IMR-90 (cell line): ENCODE results near the gene KMT2B. TPM values are rescaled to one million over a fixed set of nuclear protein-coding genes. Genes with fewer than 3 reads are reported as not detected.

Source experiments
- ATAC-seq: fragments of 200-7000 bp; cut with Tn5 transposase; 2 replicates; pipeline ENCODE4 v1.9.1; 2020; ENCODE audit warnings: low read depth, mild to moderate bottlenecking, moderate library complexity
- BruUV-seq: library from RNA; stranded (reverse); fragments of 400-500 nt; replicated peaks from 2 replicates; lab custom pipeline; 2021; lab: Mats Ljungman, UMichigan
- CTCF ChIA-PET: fragments of 300-600 bp; formaldehyde crosslinking; extraction: SDS; loops from one replicate; lab custom pipeline; 2021; ENCODE audit warnings: antibody characterized with exemption; lab: Yijun Ruan, JAX
- POLR2A ChIA-PET: fragments of 300-600 bp; sonication (Branson Sonifier 250); formaldehyde crosslinking; loops from one replicate; lab custom pipeline; 2022; ENCODE audit warnings: antibody characterized with exemption; ENCODE audit not compliant: unreplicated experiment; lab: Charles Lee
- DNase-seq: peaks from one replicate; pipeline ENCODE4 v3.0.0; 2013
- H2AFZ ChIP-seq: replicated peaks from 2 replicates; pipeline ENCODE3; 2013; ENCODE audit warnings: low read length, mild to moderate bottlenecking; ENCODE audit not compliant: poor library complexity
- H2AK5ac ChIP-seq: 2 replicates; pipeline ENCODE4 v1.6.1; 2013; ENCODE audit warnings: low read depth, low read length, inconsistent platforms
- H2AK9ac ChIP-seq: replicated peaks from 2 replicates; pipeline ENCODE3; 2013; ENCODE audit warnings: mild to moderate bottlenecking, low read depth, low read length, moderate library complexity; ENCODE audit not compliant: poor library complexity
- H2BK120ac ChIP-seq: 2 replicates; pipeline ENCODE4 v1.6.1; 2013; ENCODE audit warnings: low read depth, low read length, inconsistent platforms
- H2BK15ac ChIP-seq: 3 replicates; pipeline ENCODE4 v1.6.1; 2013; ENCODE audit warnings: low read depth, low read length, inconsistent platforms
- H2BK20ac ChIP-seq: 2 replicates; pipeline ENCODE4 v1.6.1; 2013; ENCODE audit warnings: low read depth, mild to moderate bottlenecking, inconsistent platforms, low read length, moderate library complexity
- H2BK5ac ChIP-seq: 2 replicates; pipeline ENCODE4 v1.6.1; 2013; ENCODE audit warnings: mild to moderate bottlenecking, low read depth, low read length, inconsistent platforms; ENCODE audit not compliant: poor library complexity, severe bottlenecking
- H3K14ac ChIP-seq: replicated peaks from 2 replicates; pipeline ENCODE4 v1.6.1; 2013; ENCODE audit warnings: low read depth, low read length, inconsistent platforms
- H3K18ac ChIP-seq: 2 replicates; pipeline ENCODE4 v1.6.1; 2013; ENCODE audit warnings: low read depth, low read length, control low read depth
- H3K23ac ChIP-seq: 2 replicates; pipeline ENCODE4 v1.6.1; 2013; ENCODE audit warnings: low read depth, low read length, inconsistent platforms
- H3K27ac ChIP-seq: 2 replicates; pipeline ENCODE4 v1.5.1; 2013; ENCODE audit warnings: mild to moderate bottlenecking, control low read depth, low read length; ENCODE audit not compliant: insufficient read depth
- H3K27me3 ChIP-seq: 2 replicates; pipeline ENCODE4 v1.6.1; 2013; ENCODE audit warnings: low read length; ENCODE audit not compliant: control insufficient read depth, insufficient read depth
- H3K36me3 ChIP-seq: 2 replicates; pipeline ENCODE4 v1.6.1; 2013; ENCODE audit warnings: low read length, mixed read lengths; ENCODE audit not compliant: control insufficient read depth, insufficient read depth
- H3K4ac ChIP-seq: 2 replicates; pipeline ENCODE4 v1.6.1; 2013; ENCODE audit warnings: low read depth, low read length, inconsistent platforms
- H3K4me1 ChIP-seq: 2 replicates; pipeline ENCODE4 v1.6.1; 2013; ENCODE audit warnings: low read length, mixed read lengths; ENCODE audit not compliant: control insufficient read depth, insufficient read depth
- H3K4me2 ChIP-seq: 2 replicates; pipeline ENCODE4 v1.6.1; 2013; ENCODE audit warnings: low read depth, mild to moderate bottlenecking, control low read depth, low read length, moderate library complexity
- H3K4me3 ChIP-seq: 2 replicates; pipeline ENCODE4 v1.5.1; 2013; ENCODE audit warnings: low read depth, mild to moderate bottlenecking, control low read depth, low read length, moderate library complexity; ENCODE audit not compliant: insufficient read depth
- H3K56ac ChIP-seq: 2 replicates; pipeline ENCODE4 v1.6.1; 2013; ENCODE audit warnings: low read length, inconsistent platforms; ENCODE audit not compliant: insufficient read depth; ENCODE audit errors: extremely low read depth
- H3K79me1 ChIP-seq, 2 experiments: 2 replicates each; pipeline ENCODE4 v1.6.1; 2013; ENCODE audit warnings: low read length in 2 of 2, inconsistent platforms in 1 of 2, low read depth in 1 of 2
- H3K9ac ChIP-seq: 2 replicates; pipeline ENCODE4 v1.6.1; 2013; ENCODE audit warnings: low read depth, low read length, control low read depth
- H3K9me1 ChIP-seq: 2 replicates; pipeline ENCODE4 v1.6.1; 2013; ENCODE audit warnings: low read length, inconsistent platforms; ENCODE audit not compliant: insufficient read depth
- H3K9me3 ChIP-seq: 2 replicates; pipeline ENCODE4 v1.6.1; 2013; ENCODE audit warnings: low read length; ENCODE audit not compliant: control insufficient read depth, insufficient read depth
- H4K20me1 ChIP-seq: 2 replicates; pipeline ENCODE4 v1.6.1; 2013; ENCODE audit warnings: low read length, inconsistent platforms; ENCODE audit not compliant: insufficient read depth
- H4K5ac ChIP-seq: 2 replicates; pipeline ENCODE4 v1.6.1; 2013; ENCODE audit warnings: mild to moderate bottlenecking, low read depth, low read length, control low read depth
- H4K8ac ChIP-seq, 2 experiments: 2 replicates each; pipeline ENCODE4 v1.6.1; 2013; ENCODE audit warnings: low read depth in 2 of 2, low read length in 2 of 2, control low read depth in 1 of 2, inconsistent platforms in 1 of 2
- H4K91ac ChIP-seq: 2 replicates; pipeline ENCODE4 v1.6.1; 2013; ENCODE audit warnings: low read depth, low read length, inconsistent platforms; ENCODE audit not compliant: insufficient read depth
- ELK1 ChIP-seq: fragments of 150-350 bp; IDR thresholded peaks from 2 replicates; pipeline ENCODE4 v1.6.1; 2016; ENCODE audit warnings: low read depth, mild to moderate bottlenecking, low read length, moderate library complexity, borderline replicate concordance
- MXI1 ChIP-seq: IDR thresholded peaks from 2 replicates; pipeline ENCODE4 v1.6.1; 2012; ENCODE audit warnings: low read depth, mild to moderate bottlenecking, low read length, moderate library complexity, borderline replicate concordance
- NFE2L2 ChIP-seq: fragments of 150-350 bp; IDR thresholded peaks from 2 replicates; pipeline ENCODE4 v1.6.1; 2016; ENCODE audit warnings: low read depth, mild to moderate bottlenecking, low read length
- RFX5 ChIP-seq: IDR thresholded peaks from 2 replicates; pipeline ENCODE4 v1.8.0; 2012; ENCODE audit warnings: low read depth, mild to moderate bottlenecking, low read length, moderate library complexity
- WGBS, 2 experiments: methylation state at CpG; one replicate each; pipeline versions ENCODE4 v1.1.5 to v1.1.7; 2013; ENCODE audit warnings: missing lambda C conversion rate in 2 of 2; ENCODE audit not compliant: insufficient read length in 1 of 2; ENCODE audit errors: extremely low coverage in 2 of 2; 5-methylcytosine and 5-hydroxymethylcytosine counted together
- dilution Hi-C: fragments of 300-500 bp; cut with HindIII; formaldehyde crosslinking; loops from one replicate; pipeline ENCODE4 v1.14.3; 2018; ENCODE audit warnings: low sequenced_read_pairs; ENCODE audit not compliant: unreplicated experiment
- in situ Hi-C: fragments of 300-500 bp; cut with MboI; formaldehyde crosslinking; loops from 3 replicates; pipeline ENCODE4 v1.14.3; 2019; ENCODE audit warnings: low sequenced_read_pairs, inconsistent platforms, mixed read lengths
- intact Hi-C: fragments of 100-400 bp; cut with micrococcal nuclease; formaldehyde crosslinking; loops from 2 replicates; pipeline ENCODE4 v1.10.0; 2022
- polyA plus RNA-seq, 3 experiments: library from polyadenylated mRNA; depleted of rRNA; stranded (reverse); fragments of >200 nt; gene quantifications; 2 replicates each; pipeline ENCODE4 v1.2.3, GENCODE V29; 2012; ENCODE audit warnings: low replicate concordance in 1 of 3
- total RNA-seq: library from RNA; depleted of rRNA; stranded (reverse); fragments of >200 nt; gene quantifications from 2 replicates; pipeline ENCODE4 v1.2.3, GENCODE V29; 2012
- TF ChIP-seq, protein P1 (sequence below): fragments of 150-350 bp; IDR thresholded peaks from 2 replicates; pipeline ENCODE4 v1.6.1; 2017; ENCODE audit warnings: mild to moderate bottlenecking, antibody characterized with exemption, low read length, low read depth

KMT2B gene
- total and polyA plus RNA-seq, 2 of the 4 experiments (the other 2 are of a cell fraction), result 3.0 to 30.7 TPM

GRCh38 chr19:35704218-35704617, 13.6 kb upstream of the KMT2B start, which contains the start of gene ZBTB32:
ZBTB32 (plus strand) TSS chr19:35704558; CDS start chr19:35714627, 10,069 bp downstream.
- ATAC-seq (peak; percentile 48), DNase-seq (peak; percentile 61)
- Histone ChIP-seq H3K56ac (no peak within 1 kb of the TSS), H3K4me3 (no peak within 1 kb of the TSS), H4K20me1 (no peaks in the 10 kb centered on the region), H3K27ac (no peak within 1 kb of the TSS), H3K79me1 (no peaks in the 10 kb centered on the region), H3K23ac (no peak within 1 kb of the TSS), H3K4me2 (no peak within 1 kb of the TSS), H2AK9ac (no peak within 1 kb of the TSS), H3K27me3 (no peaks in the 10 kb centered on the region), H3K4me1 (no peaks in the 10 kb centered on the region), H2AFZ (peak within 1 kb of the TSS; percentile 58), H2BK5ac (no peak within 1 kb of the TSS), H2BK20ac (no peak within 1 kb of the TSS), H4K5ac (no peak within 1 kb of the TSS), H3K36me3 (no peaks in the 10 kb centered on the region), H2AK5ac (no peak within 1 kb of the TSS), H3K9me1 (no peaks in the 10 kb centered on the region), H4K8ac (no peak within 1 kb of the TSS), H2BK120ac (no peak within 1 kb of the TSS), H3K14ac (no peak within 1 kb of the TSS), H4K91ac (no peak within 1 kb of the TSS), H3K9me3 (no peaks in the 10 kb centered on the region), H3K18ac (no peak within 1 kb of the TSS), H3K4ac (no peak within 1 kb of the TSS), H2BK15ac (no peak within 1 kb of the TSS), H3K9ac (no peak within 1 kb of the TSS)
- TF ChIP-seq RFX5, result 0 out of 2 replicates have a peak, but pooled peaks have one; percentile 10
- no peak for TF ChIP-seq NFE2L2
- no peak for TF ChIP-seq ELK1
- TF ChIP-seq, protein P1, sequence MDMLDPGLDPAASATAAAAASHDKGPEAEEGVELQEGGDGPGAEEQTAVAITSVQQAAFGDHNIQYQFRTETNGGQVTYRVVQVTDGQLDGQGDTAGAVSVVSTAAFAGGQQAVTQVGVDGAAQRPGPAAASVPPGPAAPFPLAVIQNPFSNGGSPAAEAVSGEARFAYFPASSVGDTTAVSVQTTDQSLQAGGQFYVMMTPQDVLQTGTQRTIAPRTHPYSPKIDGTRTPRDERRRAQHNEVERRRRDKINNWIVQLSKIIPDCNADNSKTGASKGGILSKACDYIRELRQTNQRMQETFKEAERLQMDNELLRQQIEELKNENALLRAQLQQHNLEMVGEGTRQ, result 0 out of 2 replicates have a peak, but pooled peaks have one; percentile 10
- peak; percentile 60; the same call in 1 of the 2 replicates for TF ChIP-seq MXI1
- dilution Hi-C loops, result no loop called here
- in situ Hi-C loops, result no loop called here
- 12% methylated on average over 6 of the region's 24 CpGs; no CpG with 5 or more reads in 1 of the 2 experiments for WGBS, 2 experiments
- ChIA-PET POLR2A (no interaction called here), CTCF (no interaction called here)
- intact Hi-C loops, result loop anchor here (5.0 kb wide), 1 partner anchor 157 kb away; the partner anchor contains the start of gene TMEM147
- BruUV-seq, result no TSS peak
